H1 (cell line): ENCODE results near the gene SLC22A14. TPM values are rescaled to one million over a fixed set of nuclear protein-coding genes. Genes with fewer than 3 reads are reported as not detected.

Experiments
- CHD2 ChIP-seq: IDR thresholded peaks from 2 replicates; pipeline ENCODE4 v1.6.1; 2012; ENCODE audit warnings: low read length, improper control_type of control experiment
- EGR1 ChIP-seq: IDR thresholded peaks from 2 replicates; pipeline ENCODE4 v1.6.1; 2011; ENCODE audit warnings: low read depth, low read length, borderline replicate concordance
- KDM4A ChIP-seq: IDR thresholded peaks from one replicate; pipeline ENCODE4 v1.7.1; 2012; ENCODE audit warnings: low read depth, mild to moderate bottlenecking, moderate library complexity, low read length, inconsistent platforms; ENCODE audit not compliant: severe bottlenecking
- KDM5A ChIP-seq: fragments of 200-600 bp; IDR thresholded peaks from 2 replicates; pipeline ENCODE4 v1.7.1; 2012; ENCODE audit warnings: mild to moderate bottlenecking, low read length, inconsistent platforms, mixed read lengths
- MAFK ChIP-seq: IDR thresholded peaks from 2 replicates; pipeline ENCODE4 v1.6.1; 2012; ENCODE audit warnings: low read depth, mild to moderate bottlenecking, improper control_type of control experiment, low read length
- POLR2A ChIP-seq, 2 experiments: IDR thresholded peaks; 1 replicate in 1 of 2; 2 replicates in 1 of 2; pipeline ENCODE4 v1.6.1; 2011; ENCODE audit warnings: low read depth in 2 of 2, low read length in 2 of 2, mild to moderate bottlenecking in 2 of 2; ENCODE audit errors: control extremely low read depth in 1 of 2
- polyA plus RNA-seq, 7 experiments: library from polyadenylated mRNA; depleted of rRNA in 3 of 7; stranded (reverse) in 5 of 7; unstranded in 2 of 7; fragments of >200 nt in 5 of 7; fragments of 200-250 nt in 2 of 7; gene quantifications; 1 replicate in 5 of 7; 2 replicates in 1 of 7; 4 replicates in 1 of 7; pipeline versions ENCODE4 v1.2.1 to v1.2.3, GENCODE V29; 2011 to 2013; ENCODE audit warnings: missing spikeins in 2 of 7, mixed read lengths in 2 of 7
- total RNA-seq: library from RNA; stranded (reverse); fragmentation: NEBNext Ultra II Directional; extraction: Animal tissue kit (Norgen Biotek cat#: 25700); gene quantifications from 2 replicates; pipeline ENCODE4 v1.2.1, GENCODE V29; 2021
- TF ChIP-seq, protein P1 (sequence below): fragments of 300-600 bp; sonication (generic); IDR thresholded peaks from 2 replicates; pipeline ENCODE4 v1.7.1; 2012; ENCODE audit warnings: low read length, moderate library complexity, mild to moderate bottlenecking, inconsistent platforms; ENCODE audit not compliant: insufficient replicate concordance

The SLC22A14 gene
- total and polyA plus RNA-seq, 2 of the 8 experiments (the other 6 are each of a cell fraction or from before 2014, with no cell fraction given), result 0.03 TPM; not detected in 1

DNA sequence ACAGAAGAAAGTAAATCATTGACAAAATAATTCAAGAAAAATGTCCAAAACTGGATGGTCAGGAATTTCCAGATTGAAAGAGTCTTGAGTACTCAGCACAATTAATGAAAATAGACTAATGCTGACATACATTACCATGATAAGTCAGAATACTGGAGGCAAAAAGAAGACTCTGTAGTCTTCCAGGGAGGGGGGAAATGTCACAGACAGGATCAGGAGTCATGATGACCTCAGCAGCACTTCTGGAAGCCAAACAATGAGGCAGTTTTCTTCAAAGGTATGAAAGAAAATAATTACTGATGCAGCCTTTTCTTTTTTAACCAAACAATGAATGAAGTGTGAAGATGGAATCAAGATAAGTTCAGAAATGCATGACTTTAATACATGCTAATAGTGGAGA is 46.6 kb upstream of the SLC22A14 start (continued):
- TF ChIP-seq, protein P1, sequence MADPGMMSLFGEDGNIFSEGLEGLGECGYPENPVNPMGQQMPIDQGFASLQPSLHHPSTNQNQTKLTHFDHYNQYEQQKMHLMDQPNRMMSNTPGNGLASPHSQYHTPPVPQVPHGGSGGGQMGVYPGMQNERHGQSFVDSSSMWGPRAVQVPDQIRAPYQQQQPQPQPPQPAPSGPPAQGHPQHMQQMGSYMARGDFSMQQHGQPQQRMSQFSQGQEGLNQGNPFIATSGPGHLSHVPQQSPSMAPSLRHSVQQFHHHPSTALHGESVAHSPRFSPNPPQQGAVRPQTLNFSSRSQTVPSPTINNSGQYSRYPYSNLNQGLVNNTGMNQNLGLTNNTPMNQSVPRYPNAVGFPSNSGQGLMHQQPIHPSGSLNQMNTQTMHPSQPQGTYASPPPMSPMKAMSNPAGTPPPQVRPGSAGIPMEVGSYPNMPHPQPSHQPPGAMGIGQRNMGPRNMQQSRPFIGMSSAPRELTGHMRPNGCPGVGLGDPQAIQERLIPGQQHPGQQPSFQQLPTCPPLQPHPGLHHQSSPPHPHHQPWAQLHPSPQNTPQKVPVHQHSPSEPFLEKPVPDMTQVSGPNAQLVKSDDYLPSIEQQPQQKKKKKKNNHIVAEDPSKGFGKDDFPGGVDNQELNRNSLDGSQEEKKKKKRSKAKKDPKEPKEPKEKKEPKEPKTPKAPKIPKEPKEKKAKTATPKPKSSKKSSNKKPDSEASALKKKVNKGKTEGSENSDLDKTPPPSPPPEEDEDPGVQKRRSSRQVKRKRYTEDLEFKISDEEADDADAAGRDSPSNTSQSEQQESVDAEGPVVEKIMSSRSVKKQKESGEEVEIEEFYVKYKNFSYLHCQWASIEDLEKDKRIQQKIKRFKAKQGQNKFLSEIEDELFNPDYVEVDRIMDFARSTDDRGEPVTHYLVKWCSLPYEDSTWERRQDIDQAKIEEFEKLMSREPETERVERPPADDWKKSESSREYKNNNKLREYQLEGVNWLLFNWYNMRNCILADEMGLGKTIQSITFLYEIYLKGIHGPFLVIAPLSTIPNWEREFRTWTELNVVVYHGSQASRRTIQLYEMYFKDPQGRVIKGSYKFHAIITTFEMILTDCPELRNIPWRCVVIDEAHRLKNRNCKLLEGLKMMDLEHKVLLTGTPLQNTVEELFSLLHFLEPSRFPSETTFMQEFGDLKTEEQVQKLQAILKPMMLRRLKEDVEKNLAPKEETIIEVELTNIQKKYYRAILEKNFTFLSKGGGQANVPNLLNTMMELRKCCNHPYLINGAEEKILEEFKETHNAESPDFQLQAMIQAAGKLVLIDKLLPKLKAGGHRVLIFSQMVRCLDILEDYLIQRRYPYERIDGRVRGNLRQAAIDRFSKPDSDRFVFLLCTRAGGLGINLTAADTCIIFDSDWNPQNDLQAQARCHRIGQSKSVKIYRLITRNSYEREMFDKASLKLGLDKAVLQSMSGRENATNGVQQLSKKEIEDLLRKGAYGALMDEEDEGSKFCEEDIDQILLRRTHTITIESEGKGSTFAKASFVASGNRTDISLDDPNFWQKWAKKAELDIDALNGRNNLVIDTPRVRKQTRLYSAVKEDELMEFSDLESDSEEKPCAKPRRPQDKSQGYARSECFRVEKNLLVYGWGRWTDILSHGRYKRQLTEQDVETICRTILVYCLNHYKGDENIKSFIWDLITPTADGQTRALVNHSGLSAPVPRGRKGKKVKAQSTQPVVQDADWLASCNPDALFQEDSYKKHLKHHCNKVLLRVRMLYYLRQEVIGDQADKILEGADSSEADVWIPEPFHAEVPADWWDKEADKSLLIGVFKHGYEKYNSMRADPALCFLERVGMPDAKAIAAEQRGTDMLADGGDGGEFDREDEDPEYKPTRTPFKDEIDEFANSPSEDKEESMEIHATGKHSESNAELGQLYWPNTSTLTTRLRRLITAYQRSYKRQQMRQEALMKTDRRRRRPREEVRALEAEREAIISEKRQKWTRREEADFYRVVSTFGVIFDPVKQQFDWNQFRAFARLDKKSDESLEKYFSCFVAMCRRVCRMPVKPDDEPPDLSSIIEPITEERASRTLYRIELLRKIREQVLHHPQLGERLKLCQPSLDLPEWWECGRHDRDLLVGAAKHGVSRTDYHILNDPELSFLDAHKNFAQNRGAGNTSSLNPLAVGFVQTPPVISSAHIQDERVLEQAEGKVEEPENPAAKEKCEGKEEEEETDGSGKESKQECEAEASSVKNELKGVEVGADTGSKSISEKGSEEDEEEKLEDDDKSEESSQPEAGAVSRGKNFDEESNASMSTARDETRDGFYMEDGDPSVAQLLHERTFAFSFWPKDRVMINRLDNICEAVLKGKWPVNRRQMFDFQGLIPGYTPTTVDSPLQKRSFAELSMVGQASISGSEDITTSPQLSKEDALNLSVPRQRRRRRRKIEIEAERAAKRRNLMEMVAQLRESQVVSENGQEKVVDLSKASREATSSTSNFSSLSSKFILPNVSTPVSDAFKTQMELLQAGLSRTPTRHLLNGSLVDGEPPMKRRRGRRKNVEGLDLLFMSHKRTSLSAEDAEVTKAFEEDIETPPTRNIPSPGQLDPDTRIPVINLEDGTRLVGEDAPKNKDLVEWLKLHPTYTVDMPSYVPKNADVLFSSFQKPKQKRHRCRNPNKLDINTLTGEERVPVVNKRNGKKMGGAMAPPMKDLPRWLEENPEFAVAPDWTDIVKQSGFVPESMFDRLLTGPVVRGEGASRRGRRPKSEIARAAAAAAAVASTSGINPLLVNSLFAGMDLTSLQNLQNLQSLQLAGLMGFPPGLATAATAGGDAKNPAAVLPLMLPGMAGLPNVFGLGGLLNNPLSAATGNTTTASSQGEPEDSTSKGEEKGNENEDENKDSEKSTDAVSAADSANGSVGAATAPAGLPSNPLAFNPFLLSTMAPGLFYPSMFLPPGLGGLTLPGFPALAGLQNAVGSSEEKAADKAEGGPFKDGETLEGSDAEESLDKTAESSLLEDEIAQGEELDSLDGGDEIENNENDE, result no peak
- TF ChIP-seq CHD2, result no peak
- TF ChIP-seq POLR2A (IDR thresholded peaks at IDR 0.05; ENCODE audit: control extremely low read depth in 1 of 2, low read depth in 2 of 2, low read length in 2 of 2), result no peak
- no peak for TF ChIP-seq MAFK
- TF ChIP-seq KDM4A, result no peak
- no peak for TF ChIP-seq KDM5A
- no peak for TF ChIP-seq EGR1
